ENCODE results near the gene MARCKSL1.
"Not testable (repeated sequence)": the region's sequence is repeated elsewhere in the genome, so short reads cannot be mapped to it uniquely, and the experiment has no call there.

The MARCKSL1 gene

GRCh38 chr1:32361308-32361673, 25.3 kb upstream of the MARCKSL1 start:
- Mint-ChIP-seq H3K4me3 (peak overlapping the region in 1 of 2 donors; percentile 23), H3K27ac (no peak overlapping the region), H3K36me3 (peaks cover 16 to 34% of the 10 kb centered on the region in 2 donors), H3K9me3 (no peaks in the 10 kb centered on the region), H3K27me3 (peaks cover 0 to 5% of the 10 kb centered on the region in 2 donors), H3K4me1 (peaks cover 28 to 54% of the 10 kb centered on the region in 2 donors)
- ATAC-seq (replicated peaks) = no peak
- no peak for DNase-seq

DNA sequence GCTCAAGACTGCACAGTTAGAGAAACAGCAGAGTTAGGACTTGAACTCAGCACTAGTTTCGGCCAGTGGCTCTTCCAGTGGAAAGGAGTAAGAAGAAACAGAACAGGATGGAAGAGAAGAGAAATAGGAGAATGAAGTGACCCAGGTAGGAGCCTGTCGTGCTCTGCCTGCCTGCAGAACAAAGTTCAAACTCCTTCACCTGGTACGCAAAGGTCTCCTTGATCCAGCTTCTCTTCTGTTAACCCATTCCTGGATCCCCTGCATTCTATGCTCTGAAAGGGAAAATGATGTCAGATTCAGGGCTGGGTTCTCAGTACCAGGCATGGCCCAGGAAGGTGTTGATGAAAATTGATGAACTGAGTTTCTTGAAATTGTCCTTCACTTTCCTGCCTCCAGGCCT, 22.4 kb upstream of the MARCKSL1 start:
- no peaks in the 10 kb centered on the region for H3K9me3 Mint-ChIP-seq

DNA sequence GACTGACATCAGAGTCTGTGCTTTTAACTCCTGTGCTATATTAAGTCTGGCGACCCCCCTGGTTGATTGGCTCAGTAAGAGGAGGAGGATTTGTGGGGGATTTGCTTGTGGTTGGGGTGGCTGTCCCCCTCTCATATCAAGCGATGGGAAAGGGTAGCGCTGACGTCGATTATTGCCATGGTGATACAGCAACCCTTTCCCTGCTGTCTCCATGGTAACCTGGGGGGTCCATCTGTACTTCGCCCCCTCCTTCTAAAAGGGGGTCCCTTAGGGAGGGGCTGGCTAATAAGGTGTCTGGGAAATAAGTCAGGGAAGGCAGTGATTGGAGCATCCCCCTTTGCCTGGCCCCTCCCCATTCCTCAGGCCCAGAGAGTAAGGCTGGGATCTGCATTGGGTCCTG, 21.6 kb upstream of the MARCKSL1 start:
- no peaks in the 10 kb centered on the region for H3K9me3 Mint-ChIP-seq
- ATAC-seq (replicated peaks) (no peak), DNase-seq (no peak)
- H3K27ac Mint-ChIP-seq = no peak overlapping the region
- no peak overlapping the region for H3K4me3 Mint-ChIP-seq
- H3K4me1 Mint-ChIP-seq = peaks cover 37 to 64% of the 10 kb centered on the region in 2 donors
- peaks cover 0 to 5% of the 10 kb centered on the region in 2 donors for H3K27me3 Mint-ChIP-seq
- H3K36me3 Mint-ChIP-seq = peaks cover 9 to 20% of the 10 kb centered on the region in 2 donors

More for the DNA sequence above, 22.4 kb upstream of the MARCKSL1 start:
- no peak for ATAC-seq (replicated peaks)
- H3K36me3 Mint-ChIP-seq = peaks cover 12 to 27% of the 10 kb centered on the region in 2 donors
- no peak overlapping the region for H3K4me3 Mint-ChIP-seq
- H3K27ac Mint-ChIP-seq = no peak overlapping the region
- DNase-seq = no peak
- H3K4me1 Mint-ChIP-seq = peaks cover 34 to 62% of the 10 kb centered on the region in 2 donors
- peaks cover 0 to 5% of the 10 kb centered on the region in 2 donors for H3K27me3 Mint-ChIP-seq

DNA sequence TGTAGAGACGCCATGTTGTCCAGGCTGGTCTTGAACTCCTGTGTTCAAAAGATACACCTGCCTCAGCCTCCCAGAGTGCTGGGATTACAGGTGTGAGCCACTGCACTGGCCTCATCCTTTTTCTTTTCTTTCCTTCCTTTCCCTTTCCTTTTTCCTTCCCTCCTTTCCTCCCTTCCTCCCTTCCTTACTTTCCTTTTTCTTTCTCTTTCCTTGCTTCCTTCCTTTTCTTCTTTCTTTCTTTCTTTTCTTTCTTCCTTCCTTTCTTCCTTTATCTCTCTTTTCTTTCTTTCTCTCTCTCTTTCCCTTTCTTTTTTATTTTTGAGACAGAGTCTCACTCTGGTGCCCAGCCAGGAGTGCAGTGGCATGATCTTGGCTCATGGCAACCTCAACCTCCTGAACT, 20.4 kb upstream of the MARCKSL1 start:
- peaks cover 32 to 55% of the 10 kb centered on the region in 2 donors for H3K4me1 Mint-ChIP-seq
- DNase-seq = no peak
- ATAC-seq (replicated peaks) = no peak
- H3K27ac Mint-ChIP-seq = peak overlapping the region; percentile 7
- no peaks in the 10 kb centered on the region for H3K9me3 Mint-ChIP-seq
- peaks cover 0 to 5% of the 10 kb centered on the region in 2 donors for H3K27me3 Mint-ChIP-seq
- peaks cover 5 to 16% of the 10 kb centered on the region in 2 donors for H3K36me3 Mint-ChIP-seq
- H3K4me3 Mint-ChIP-seq = no peak overlapping the region

DNA sequence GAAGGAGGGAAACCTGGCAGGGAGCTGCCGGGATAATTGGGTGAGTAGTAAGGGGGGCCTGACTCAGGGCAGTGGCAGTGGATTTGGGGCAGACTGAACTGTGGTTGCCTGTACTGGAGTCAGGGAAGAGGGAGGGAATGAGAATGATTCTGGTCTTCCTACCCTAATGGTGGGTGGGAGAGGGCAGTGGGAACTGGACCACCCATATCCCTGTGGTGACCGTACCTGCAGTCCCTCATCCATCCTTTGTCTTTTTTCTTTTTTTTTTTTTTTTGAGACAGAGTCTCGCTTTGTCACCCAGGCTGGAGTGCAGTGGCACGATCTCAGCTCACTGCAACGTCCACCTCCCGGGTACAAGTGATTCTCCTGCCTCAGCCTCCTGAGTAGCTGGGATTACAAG, 19.7 kb upstream of the MARCKSL1 start:
- not testable (repeated sequence) for H3K27me3 Mint-ChIP-seq; ATAC-seq (replicated peaks); H3K4me3 Mint-ChIP-seq; DNase-seq; H3K27ac Mint-ChIP-seq; H3K9me3 Mint-ChIP-seq
- Mint-ChIP-seq H3K36me3 (peaks cover 4 to 15% of the 10 kb centered on the region in 2 donors), H3K4me1 (peaks cover 31 to 54% of the 10 kb centered on the region in 2 donors)

- Mint-ChIP-seq H3K4me1 (peaks cover 27 to 50% of the 10 kb centered on the region in 2 donors), H3K27me3 (no peaks in the 10 kb centered on the region), H3K9me3 (peaks cover 0 to 1% of the 10 kb centered on the region in 2 donors), H3K36me3 (peaks cover 4 to 14% of the 10 kb centered on the region in 2 donors), H3K4me3 (no peak overlapping the region), H3K27ac (no peak overlapping the region)
- no peak for ATAC-seq (replicated peaks)
- DNase-seq = no peak
These were observed 18.0 kb upstream of the MARCKSL1 start for GRCh38 chr1:32353886-32354570.

GRCh38 chr1:32353431-32353830, 17.4 kb upstream of the MARCKSL1 start:
- Mint-ChIP-seq H3K4me3 (peak overlapping the region in 1 of 2 donors; percentile 1), H3K27ac (no peak overlapping the region)

DNA sequence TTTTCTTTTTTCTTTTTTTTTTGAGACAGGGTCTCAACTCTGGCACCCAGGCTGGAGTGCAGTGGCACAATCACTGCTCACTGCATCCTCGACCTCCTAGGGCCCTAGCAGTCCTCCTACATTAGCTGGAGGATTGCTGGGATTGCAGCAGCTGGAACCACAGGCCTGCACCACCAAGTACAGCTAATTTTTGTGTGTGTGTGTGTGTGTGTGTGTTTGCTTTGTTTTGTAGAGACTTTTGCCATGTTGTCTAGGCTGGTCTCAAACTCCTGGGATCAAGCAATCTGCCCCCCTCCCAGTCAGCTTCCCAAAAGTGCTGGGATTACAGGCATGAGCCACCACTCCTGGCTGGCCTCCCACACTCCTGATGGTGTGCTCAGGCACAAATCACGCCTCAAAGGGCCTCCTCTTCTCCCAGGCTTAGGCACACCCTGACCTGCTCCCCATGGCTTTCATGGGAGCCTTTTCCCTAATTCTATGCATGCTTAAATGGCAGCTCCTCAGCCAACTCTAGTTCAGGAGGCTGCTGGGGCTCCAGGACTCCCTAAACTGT, 16.9 kb upstream of the MARCKSL1 start:
- Mint-ChIP-seq H3K9me3 (peaks cover 0 to 1% of the 10 kb centered on the region in 2 donors), H3K4me3 (peak overlapping the region in 1 of 2 donors; percentile 88), H3K4me1 (peaks cover 28 to 53% of the 10 kb centered on the region in 2 donors), H3K27ac (peak overlapping the region; percentile 92), H3K27me3 (no peaks in the 10 kb centered on the region), H3K36me3 (peaks cover 4 to 14% of the 10 kb centered on the region in 2 donors)
- DNase-seq (no peak), ATAC-seq (replicated peaks) (no peak)

More at GRCh38 chr1:32353431-32353830, 17.4 kb upstream of the MARCKSL1 start:
- Mint-ChIP-seq H3K36me3 (peaks cover 4 to 14% of the 10 kb centered on the region in 2 donors), H3K4me1 (peaks cover 30 to 53% of the 10 kb centered on the region in 2 donors), H3K9me3 (peaks cover 0 to 1% of the 10 kb centered on the region in 2 donors), H3K27me3 (no peaks in the 10 kb centered on the region)
- DNase-seq (no peak), ATAC-seq (replicated peaks) (no peak)

DNA sequence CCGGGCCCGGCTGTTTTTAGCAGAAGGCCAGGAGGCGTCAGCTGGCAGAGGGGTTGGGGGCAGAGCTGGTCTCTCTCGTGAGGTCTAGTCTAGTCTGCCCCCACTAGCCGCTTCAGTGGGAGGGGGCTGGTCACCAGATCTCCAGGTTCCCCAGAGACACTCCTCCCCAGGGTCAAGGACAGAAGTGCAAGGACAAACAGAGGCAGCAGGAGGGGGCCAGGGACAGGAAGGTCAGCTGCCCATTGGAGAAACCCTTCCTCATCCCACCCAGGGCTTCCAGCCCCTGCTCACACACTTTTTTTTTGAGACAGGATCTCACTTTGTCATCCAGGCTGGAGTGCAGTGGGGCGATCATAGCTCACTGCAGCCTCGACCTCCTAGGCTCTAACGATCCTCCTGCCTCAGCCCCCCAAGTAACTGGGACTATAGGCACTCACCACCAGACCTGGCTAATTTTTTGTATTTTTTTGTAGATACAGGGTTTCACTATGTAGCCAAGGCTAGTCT, 16.3 kb upstream of the MARCKSL1 start:
- DNase-seq = no peak
- Mint-ChIP-seq H3K4me3 (peak overlapping the region; percentile 87 to 88), H3K4me1 (peaks cover 24 to 49% of the 10 kb centered on the region in 2 donors), H3K36me3 (peaks cover 4 to 14% of the 10 kb centered on the region in 2 donors), H3K9me3 (peaks cover 0 to 1% of the 10 kb centered on the region in 2 donors), H3K27ac (peak overlapping the region; percentile 92), H3K27me3 (no peaks in the 10 kb centered on the region)
- no peak for ATAC-seq (replicated peaks)

GRCh38 chr1:32351399-32352238, 15.6 kb upstream of the MARCKSL1 start:
- Mint-ChIP-seq H3K9me3 (peaks cover 0 to 1% of the 10 kb centered on the region in 2 donors), H3K4me3 (peak overlapping the region; percentile 87 to 88), H3K27me3 (no peaks in the 10 kb centered on the region), H3K4me1 (peaks cover 24 to 48% of the 10 kb centered on the region in 2 donors), H3K36me3 (peaks cover 4 to 14% of the 10 kb centered on the region in 2 donors), H3K27ac (peak overlapping the region; percentile 92)
- peak; percentile 84 for DNase-seq
- ATAC-seq (replicated peaks) = peak; percentile 95 to 96

- Mint-ChIP-seq H3K9me3 (peaks cover 0 to 1% of the 10 kb centered on the region in 2 donors), H3K4me1 (peaks cover 28 to 48% of the 10 kb centered on the region in 2 donors), H3K36me3 (peaks cover 4 to 14% of the 10 kb centered on the region in 2 donors), H3K27ac (peak overlapping the region; percentile 92), H3K27me3 (no peaks in the 10 kb centered on the region), H3K4me3 (peak overlapping the region; percentile 87 to 88)
- DNase-seq (peak; percentile 71), ATAC-seq (replicated peaks) (peak; percentile 65 to 78)
These were observed 14.9 kb upstream of the MARCKSL1 start for GRCh38 chr1:32350785-32351398.

- Mint-ChIP-seq H3K9me3 (peaks cover 0 to 1% of the 10 kb centered on the region in 2 donors), H3K27ac (no peak overlapping the region), H3K36me3 (peaks cover 3 to 9% of the 10 kb centered on the region in 2 donors), H3K4me3 (no peak overlapping the region), H3K27me3 (no peaks in the 10 kb centered on the region), H3K4me1 (peaks cover 27 to 47% of the 10 kb centered on the region in 2 donors)
- DNase-seq (no peak), ATAC-seq (replicated peaks) (no peak)
These were observed 13.2 kb upstream of the MARCKSL1 start for GRCh38 chr1:32349211-32349708.

- no peak overlapping the region for H3K4me3 Mint-ChIP-seq
- no peaks in the 10 kb centered on the region for H3K27me3 Mint-ChIP-seq
- ATAC-seq (replicated peaks) (no peak), DNase-seq (no peak)
- H3K27ac Mint-ChIP-seq = no peak overlapping the region
- H3K4me1 Mint-ChIP-seq = peaks cover 27 to 31% of the 10 kb centered on the region in 2 donors
- peaks cover 3 to 4% of the 10 kb centered on the region in 2 donors for H3K36me3 Mint-ChIP-seq
- peaks cover 0 to 1% of the 10 kb centered on the region in 2 donors for H3K9me3 Mint-ChIP-seq
These were observed 10.6 kb upstream of the MARCKSL1 start for GRCh38 chr1:32346532-32347157.

Measured in stimulated activated naive B cell treated with anti-CD40 and anti-IgM and Interleukin-4, amounts not matched to agents 10 μg/mL and 1 μg/mL and 100 μg/mL, for 72 hours (primary cell).